Measurements from ENCODE around the gene C2CD4D.

The C2CD4D gene

DNA sequence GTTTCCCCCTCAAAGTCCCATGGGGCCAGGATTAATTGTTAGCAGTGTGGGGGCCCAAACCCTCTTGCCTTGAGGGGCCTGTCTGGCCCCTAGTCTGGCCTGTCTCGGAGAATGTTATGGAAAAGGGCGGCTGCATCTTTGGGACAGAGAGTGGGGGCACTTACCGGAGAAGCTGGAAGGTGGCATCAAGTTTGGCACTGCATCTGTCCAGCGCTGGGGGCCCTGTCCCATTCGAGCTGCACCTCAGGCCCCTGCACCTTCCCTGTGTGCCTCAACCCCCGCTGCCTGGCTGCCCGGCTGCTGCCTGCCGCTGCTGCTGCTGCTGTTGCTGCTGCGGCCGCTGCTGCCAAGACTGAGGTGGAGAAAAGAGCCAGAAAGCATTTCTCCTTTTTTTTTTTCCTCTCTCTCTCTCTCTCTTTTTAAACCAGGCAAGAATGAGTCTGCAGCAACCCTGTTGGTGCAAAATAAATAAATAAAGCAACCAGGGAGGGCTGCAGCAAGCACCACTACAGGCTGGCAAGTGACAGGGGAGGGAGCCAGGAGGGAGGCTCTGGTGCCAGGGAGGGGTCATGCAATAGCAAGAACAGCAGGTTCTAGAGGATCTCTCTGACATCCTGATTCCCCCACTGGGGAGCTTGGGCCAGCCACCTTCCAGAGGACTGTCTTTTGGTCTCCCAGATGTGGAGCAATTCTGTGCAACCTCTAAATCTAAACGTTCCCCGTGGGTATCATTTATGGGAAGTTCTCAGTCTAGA, 34.4 kb downstream of the C2CD4D start, which contains the start of gene LINGO4:
Gene LINGO4 (minus strand): TSS at position 354 of the 755 bp plus-strand sequence. CDS start 2,715 bp downstream, outside the sequence.
- H3K36me3 ChIP-seq (ENCODE audit: control insufficient read depth in 2 of 2, insufficient read depth in 1 of 2, low read length in 2 of 2): no peaks in the 10 kb centered on the region
- no peak within 1 kb of the TSS for H3K27ac ChIP-seq (ENCODE audit: extremely low read depth, low read depth, low read length)
- no peak within 1 kb of the TSS for H3K4me3 ChIP-seq (ENCODE audit: low read depth, low read length)
- TF ChIP-seq ZBTB7A (tag by site-specific recombination; IDR thresholded peaks at IDR 0.05; ENCODE audit: low read depth): no peak
- no peak for TF ChIP-seq ZNF530 (tag by site-specific recombination; IDR thresholded peaks at IDR 0.05; ENCODE audit: low read depth)
- no peak for TF ChIP-seq BCL11A (tag by site-specific recombination; IDR thresholded peaks at IDR 0.05; ENCODE audit: low read depth)
- TF ChIP-seq ZNF624 (tag by site-specific recombination; IDR thresholded peaks at IDR 0.05): no peak
- TF ChIP-seq ZNF600 (tag by site-specific recombination; IDR thresholded peaks at IDR 0.05): no peak
- TF ChIP-seq GFI1B (tag by site-specific recombination; IDR thresholded peaks at IDR 0.05): no peak
- TF ChIP-seq, protein P1, sequence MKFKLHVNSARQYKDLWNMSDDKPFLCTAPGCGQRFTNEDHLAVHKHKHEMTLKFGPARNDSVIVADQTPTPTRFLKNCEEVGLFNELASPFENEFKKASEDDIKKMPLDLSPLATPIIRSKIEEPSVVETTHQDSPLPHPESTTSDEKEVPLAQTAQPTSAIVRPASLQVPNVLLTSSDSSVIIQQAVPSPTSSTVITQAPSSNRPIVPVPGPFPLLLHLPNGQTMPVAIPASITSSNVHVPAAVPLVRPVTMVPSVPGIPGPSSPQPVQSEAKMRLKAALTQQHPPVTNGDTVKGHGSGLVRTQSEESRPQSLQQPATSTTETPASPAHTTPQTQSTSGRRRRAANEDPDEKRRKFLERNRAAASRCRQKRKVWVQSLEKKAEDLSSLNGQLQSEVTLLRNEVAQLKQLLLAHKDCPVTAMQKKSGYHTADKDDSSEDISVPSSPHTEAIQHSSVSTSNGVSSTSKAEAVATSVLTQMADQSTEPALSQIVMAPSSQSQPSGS (tag by site-specific recombination; IDR thresholded peaks at IDR 0.05; ENCODE audit: low read depth): no peak
- TF ChIP-seq, protein P2, sequence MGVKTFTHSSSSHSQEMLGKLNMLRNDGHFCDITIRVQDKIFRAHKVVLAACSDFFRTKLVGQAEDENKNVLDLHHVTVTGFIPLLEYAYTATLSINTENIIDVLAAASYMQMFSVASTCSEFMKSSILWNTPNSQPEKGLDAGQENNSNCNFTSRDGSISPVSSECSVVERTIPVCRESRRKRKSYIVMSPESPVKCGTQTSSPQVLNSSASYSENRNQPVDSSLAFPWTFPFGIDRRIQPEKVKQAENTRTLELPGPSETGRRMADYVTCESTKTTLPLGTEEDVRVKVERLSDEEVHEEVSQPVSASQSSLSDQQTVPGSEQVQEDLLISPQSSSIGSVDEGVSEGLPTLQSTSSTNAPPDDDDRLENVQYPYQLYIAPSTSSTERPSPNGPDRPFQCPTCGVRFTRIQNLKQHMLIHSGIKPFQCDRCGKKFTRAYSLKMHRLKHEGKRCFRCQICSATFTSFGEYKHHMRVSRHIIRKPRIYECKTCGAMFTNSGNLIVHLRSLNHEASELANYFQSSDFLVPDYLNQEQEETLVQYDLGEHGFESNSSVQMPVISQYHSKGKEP (tag by site-specific recombination; IDR thresholded peaks at IDR 0.05): no peak
- TF ChIP-seq, protein P3, sequence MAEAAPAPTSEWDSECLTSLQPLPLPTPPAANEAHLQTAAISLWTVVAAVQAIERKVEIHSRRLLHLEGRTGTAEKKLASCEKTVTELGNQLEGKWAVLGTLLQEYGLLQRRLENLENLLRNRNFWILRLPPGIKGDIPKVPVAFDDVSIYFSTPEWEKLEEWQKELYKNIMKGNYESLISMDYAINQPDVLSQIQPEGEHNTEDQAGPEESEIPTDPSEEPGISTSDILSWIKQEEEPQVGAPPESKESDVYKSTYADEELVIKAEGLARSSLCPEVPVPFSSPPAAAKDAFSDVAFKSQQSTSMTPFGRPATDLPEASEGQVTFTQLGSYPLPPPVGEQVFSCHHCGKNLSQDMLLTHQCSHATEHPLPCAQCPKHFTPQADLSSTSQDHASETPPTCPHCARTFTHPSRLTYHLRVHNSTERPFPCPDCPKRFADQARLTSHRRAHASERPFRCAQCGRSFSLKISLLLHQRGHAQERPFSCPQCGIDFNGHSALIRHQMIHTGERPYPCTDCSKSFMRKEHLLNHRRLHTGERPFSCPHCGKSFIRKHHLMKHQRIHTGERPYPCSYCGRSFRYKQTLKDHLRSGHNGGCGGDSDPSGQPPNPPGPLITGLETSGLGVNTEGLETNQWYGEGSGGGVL (tag by site-specific recombination; IDR thresholded peaks at IDR 0.05): 0 out of 2 replicates have a peak, but pooled peaks have one; percentile 20
- TF ChIP-seq, protein P4, sequence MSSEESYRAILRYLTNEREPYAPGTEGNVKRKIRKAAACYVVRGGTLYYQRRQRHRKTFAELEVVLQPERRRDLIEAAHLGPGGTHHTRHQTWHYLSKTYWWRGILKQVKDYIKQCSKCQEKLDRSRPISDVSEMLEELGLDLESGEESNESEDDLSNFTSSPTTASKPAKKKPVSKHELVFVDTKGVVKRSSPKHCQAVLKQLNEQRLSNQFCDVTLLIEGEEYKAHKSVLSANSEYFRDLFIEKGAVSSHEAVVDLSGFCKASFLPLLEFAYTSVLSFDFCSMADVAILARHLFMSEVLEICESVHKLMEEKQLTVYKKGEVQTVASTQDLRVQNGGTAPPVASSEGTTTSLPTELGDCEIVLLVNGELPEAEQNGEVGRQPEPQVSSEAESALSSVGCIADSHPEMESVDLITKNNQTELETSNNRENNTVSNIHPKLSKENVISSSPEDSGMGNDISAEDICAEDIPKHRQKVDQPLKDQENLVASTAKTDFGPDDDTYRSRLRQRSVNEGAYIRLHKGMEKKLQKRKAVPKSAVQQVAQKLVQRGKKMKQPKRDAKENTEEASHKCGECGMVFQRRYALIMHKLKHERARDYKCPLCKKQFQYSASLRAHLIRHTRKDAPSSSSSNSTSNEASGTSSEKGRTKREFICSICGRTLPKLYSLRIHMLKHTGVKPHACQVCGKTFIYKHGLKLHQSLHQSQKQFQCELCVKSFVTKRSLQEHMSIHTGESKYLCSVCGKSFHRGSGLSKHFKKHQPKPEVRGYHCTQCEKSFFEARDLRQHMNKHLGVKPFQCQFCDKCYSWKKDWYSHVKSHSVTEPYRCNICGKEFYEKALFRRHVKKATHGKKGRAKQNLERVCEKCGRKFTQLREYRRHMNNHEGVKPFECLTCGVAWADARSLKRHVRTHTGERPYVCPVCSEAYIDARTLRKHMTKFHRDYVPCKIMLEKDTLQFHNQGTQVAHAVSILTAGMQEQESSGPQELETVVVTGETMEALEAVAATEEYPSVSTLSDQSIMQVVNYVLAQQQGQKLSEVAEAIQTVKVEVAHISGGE (tag by site-specific recombination; conservative IDR thresholded peaks at IDR 0.05; ENCODE audit: low read depth): no peak
- TF ChIP-seq, protein P5, sequence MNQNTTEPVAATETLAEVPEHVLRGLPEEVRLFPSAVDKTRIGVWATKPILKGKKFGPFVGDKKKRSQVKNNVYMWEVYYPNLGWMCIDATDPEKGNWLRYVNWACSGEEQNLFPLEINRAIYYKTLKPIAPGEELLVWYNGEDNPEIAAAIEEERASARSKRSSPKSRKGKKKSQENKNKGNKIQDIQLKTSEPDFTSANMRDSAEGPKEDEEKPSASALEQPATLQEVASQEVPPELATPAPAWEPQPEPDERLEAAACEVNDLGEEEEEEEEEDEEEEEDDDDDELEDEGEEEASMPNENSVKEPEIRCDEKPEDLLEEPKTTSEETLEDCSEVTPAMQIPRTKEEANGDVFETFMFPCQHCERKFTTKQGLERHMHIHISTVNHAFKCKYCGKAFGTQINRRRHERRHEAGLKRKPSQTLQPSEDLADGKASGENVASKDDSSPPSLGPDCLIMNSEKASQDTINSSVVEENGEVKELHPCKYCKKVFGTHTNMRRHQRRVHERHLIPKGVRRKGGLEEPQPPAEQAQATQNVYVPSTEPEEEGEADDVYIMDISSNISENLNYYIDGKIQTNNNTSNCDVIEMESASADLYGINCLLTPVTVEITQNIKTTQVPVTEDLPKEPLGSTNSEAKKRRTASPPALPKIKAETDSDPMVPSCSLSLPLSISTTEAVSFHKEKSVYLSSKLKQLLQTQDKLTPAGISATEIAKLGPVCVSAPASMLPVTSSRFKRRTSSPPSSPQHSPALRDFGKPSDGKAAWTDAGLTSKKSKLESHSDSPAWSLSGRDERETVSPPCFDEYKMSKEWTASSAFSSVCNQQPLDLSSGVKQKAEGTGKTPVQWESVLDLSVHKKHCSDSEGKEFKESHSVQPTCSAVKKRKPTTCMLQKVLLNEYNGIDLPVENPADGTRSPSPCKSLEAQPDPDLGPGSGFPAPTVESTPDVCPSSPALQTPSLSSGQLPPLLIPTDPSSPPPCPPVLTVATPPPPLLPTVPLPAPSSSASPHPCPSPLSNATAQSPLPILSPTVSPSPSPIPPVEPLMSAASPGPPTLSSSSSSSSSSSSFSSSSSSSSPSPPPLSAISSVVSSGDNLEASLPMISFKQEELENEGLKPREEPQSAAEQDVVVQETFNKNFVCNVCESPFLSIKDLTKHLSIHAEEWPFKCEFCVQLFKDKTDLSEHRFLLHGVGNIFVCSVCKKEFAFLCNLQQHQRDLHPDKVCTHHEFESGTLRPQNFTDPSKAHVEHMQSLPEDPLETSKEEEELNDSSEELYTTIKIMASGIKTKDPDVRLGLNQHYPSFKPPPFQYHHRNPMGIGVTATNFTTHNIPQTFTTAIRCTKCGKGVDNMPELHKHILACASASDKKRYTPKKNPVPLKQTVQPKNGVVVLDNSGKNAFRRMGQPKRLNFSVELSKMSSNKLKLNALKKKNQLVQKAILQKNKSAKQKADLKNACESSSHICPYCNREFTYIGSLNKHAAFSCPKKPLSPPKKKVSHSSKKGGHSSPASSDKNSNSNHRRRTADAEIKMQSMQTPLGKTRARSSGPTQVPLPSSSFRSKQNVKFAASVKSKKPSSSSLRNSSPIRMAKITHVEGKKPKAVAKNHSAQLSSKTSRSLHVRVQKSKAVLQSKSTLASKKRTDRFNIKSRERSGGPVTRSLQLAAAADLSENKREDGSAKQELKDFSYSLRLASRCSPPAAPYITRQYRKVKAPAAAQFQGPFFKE (tag by site-specific recombination; IDR thresholded peaks at IDR 0.05; ENCODE audit: borderline replicate concordance): no peak
- TF ChIP-seq, protein P6, sequence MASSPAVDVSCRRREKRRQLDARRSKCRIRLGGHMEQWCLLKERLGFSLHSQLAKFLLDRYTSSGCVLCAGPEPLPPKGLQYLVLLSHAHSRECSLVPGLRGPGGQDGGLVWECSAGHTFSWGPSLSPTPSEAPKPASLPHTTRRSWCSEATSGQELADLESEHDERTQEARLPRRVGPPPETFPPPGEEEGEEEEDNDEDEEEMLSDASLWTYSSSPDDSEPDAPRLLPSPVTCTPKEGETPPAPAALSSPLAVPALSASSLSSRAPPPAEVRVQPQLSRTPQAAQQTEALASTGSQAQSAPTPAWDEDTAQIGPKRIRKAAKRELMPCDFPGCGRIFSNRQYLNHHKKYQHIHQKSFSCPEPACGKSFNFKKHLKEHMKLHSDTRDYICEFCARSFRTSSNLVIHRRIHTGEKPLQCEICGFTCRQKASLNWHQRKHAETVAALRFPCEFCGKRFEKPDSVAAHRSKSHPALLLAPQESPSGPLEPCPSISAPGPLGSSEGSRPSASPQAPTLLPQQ (tag by site-specific recombination; IDR thresholded peaks at IDR 0.05): no peak
- no peak for TF ChIP-seq ZNF311 (tag by site-specific recombination; IDR thresholded peaks at IDR 0.05; ENCODE audit: borderline replicate concordance)
- no peak for TF ChIP-seq HOXD13 (CRISPR knock-in tag; IDR thresholded peaks at IDR 0.05; ENCODE audit: borderline replicate concordance)
- peak; percentile 74 for TF ChIP-seq ZNF341 (tag by site-specific recombination; IDR thresholded peaks at IDR 0.05; ENCODE audit: low read depth)
- TF ChIP-seq ZNF629 (tag by site-specific recombination; IDR thresholded peaks at IDR 0.05): no peak
- TF ChIP-seq, protein P7, sequence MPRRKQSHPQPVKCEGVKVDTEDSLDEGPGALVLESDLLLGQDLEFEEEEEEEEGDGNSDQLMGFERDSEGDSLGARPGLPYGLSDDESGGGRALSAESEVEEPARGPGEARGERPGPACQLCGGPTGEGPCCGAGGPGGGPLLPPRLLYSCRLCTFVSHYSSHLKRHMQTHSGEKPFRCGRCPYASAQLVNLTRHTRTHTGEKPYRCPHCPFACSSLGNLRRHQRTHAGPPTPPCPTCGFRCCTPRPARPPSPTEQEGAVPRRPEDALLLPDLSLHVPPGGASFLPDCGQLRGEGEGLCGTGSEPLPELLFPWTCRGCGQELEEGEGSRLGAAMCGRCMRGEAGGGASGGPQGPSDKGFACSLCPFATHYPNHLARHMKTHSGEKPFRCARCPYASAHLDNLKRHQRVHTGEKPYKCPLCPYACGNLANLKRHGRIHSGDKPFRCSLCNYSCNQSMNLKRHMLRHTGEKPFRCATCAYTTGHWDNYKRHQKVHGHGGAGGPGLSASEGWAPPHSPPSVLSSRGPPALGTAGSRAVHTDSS (tag by site-specific recombination; IDR thresholded peaks at IDR 0.05): no peak
- TF ChIP-seq ZNF596 (tag by site-specific recombination; IDR thresholded peaks at IDR 0.05): no peak
- ChIA-PET POLR2A (no interaction called here), CTCF (no interaction called here)
- H3K9me3 ChIP-seq (ENCODE audit: control insufficient read depth, insufficient read depth, low read depth, low read length): no peaks in the 10 kb centered on the region
- H3K4me1 ChIP-seq (ENCODE audit: control insufficient read depth, insufficient read depth, low read length): no peaks in the 10 kb centered on the region

Measured in HEK293 (cell line).